CD4-positive, CD25-positive, alpha-beta regulatory T cell (primary cell): ENCODE results near the gene PPP1R3D. TPM values are rescaled to one million over a fixed set of nuclear protein-coding genes. Genes with fewer than 3 reads are reported as not detected.
"Not testable (repeated sequence)": the region's sequence is repeated elsewhere in the genome, so short reads cannot be mapped to it uniquely, and the experiment has no call there.

Source experiments
- ATAC-seq, 2 donors: fragments of 150-1000 bp; cut with Tn5 transposase; one replicate each; pipeline ENCODE4 v1.10.0; 2021; ENCODE audit warnings: low read depth in 2 of 2, moderate number of reproducible peaks in 2 of 2, moderate library complexity in 1 of 2
- DNase-seq, 3 donors: peaks; one replicate each; pipeline versions ENCODE4 v3.0.0 to v3.0.0-alpha.2; 2012 to 2022; ENCODE audit warnings: mixed read lengths in 1 of 3
- H3K27ac ChIP-seq: one replicate; pipeline ENCODE4 v1.7.0; 2013; ENCODE audit warnings: mild to moderate bottlenecking, low read length; ENCODE audit not compliant: insufficient read depth, poor library complexity, severe bottlenecking
- H3K27me3 ChIP-seq: one replicate; pipeline ENCODE4 v1.7.0; 2013; ENCODE audit warnings: low read length; ENCODE audit not compliant: control insufficient read depth, insufficient read depth
- H3K36me3 ChIP-seq: one replicate; pipeline ENCODE4 v1.7.0; 2013; ENCODE audit warnings: mild to moderate bottlenecking, low read length, moderate library complexity; ENCODE audit not compliant: control insufficient read depth, insufficient read depth
- H3K4me1 ChIP-seq: 2 replicates; pipeline ENCODE4 v1.7.0; 2013; ENCODE audit warnings: mild to moderate bottlenecking, low read length; ENCODE audit not compliant: insufficient read depth, control insufficient read depth, poor library complexity, severe bottlenecking
- H3K4me3 ChIP-seq: one replicate; pipeline ENCODE4 v1.7.0; 2013; ENCODE audit warnings: low read depth, mild to moderate bottlenecking, low read length, moderate library complexity
- H3K9me3 ChIP-seq, 2 experiments: 1 replicate in 1 of 2; 2 replicates in 1 of 2; pipeline ENCODE4 v1.7.0; 2013; ENCODE audit warnings: low read length in 2 of 2, mild to moderate bottlenecking in 1 of 2, moderate library complexity in 1 of 2; ENCODE audit not compliant: control insufficient read depth in 2 of 2
- H3K27ac Mint-ChIP-seq, 3 donors: one replicate each; pipeline ENCODE4 v1.8.0; 2020 to 2022; ENCODE audit warnings: mild to moderate bottlenecking in 3 of 3, mixed read lengths in 3 of 3, moderate library complexity in 2 of 3
- H3K27me3 Mint-ChIP-seq: one replicate; pipeline ENCODE4 v1.8.0; 2022; ENCODE audit warnings: mild to moderate bottlenecking, mixed read lengths
- H3K36me3 Mint-ChIP-seq: one replicate; pipeline ENCODE4 v1.8.0; 2020; ENCODE audit warnings: mixed read lengths
- H3K4me1 Mint-ChIP-seq, 4 donors: one replicate each; pipeline ENCODE4 v1.8.0; 2020 to 2022; ENCODE audit warnings: mixed read lengths in 4 of 4, mild to moderate bottlenecking in 1 of 4
- H3K4me3 Mint-ChIP-seq, 4 donors: one replicate each; pipeline ENCODE4 v1.8.0; 2020 to 2022; ENCODE audit warnings: mild to moderate bottlenecking in 4 of 4, mixed read lengths in 4 of 4, moderate library complexity in 3 of 4
- H3K9me3 Mint-ChIP-seq, 7 donors: one replicate each; pipeline ENCODE4 v1.8.0; 2020 to 2022; ENCODE audit warnings: mixed read lengths in 7 of 7, mild to moderate bottlenecking in 3 of 7, moderate library complexity in 2 of 7
- polyA plus RNA-seq, 4 donors: library from polyadenylated mRNA; unstranded; fragments of 300-500 nt; fragmentation: Illumina TruSeq; gene quantifications; one replicate each; pipeline ENCODE4 v1.2.3, GENCODE V29; 2021
- total RNA-seq: library from RNA; stranded (reverse); gene quantifications from one replicate; pipeline ENCODE4 v1.2.3, GENCODE V29; 2022

The PPP1R3D gene
- total and polyA plus RNA-seq, 5 donors from 2014 or later = 1.9 to 5.3 (median 2.2) TPM

DNA sequence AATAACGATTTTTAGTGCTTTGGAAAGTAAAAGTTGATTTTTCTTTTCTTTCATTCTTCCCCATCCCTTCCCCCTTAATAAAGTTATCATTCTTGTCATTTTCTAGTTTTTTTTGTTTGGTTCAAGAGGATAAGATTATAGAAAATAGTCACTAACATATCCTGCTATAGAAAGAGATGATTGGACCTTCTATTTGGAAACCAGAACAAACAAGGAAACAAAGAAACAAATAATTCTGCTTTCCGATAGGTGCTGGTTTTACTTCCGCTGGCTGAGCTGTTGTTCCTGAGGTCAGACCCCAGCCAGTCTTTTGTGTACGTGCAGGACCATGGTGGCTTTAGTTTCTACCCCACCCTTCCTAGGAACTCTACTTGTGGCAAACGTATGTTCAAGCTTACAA lies 18.0 kb upstream of the PPP1R3D start, which contains the start of gene CDH26:
CDH26 (plus strand) TSS at position 301 of the 400 bp plus-strand sequence. CDS start 304 bp downstream, outside the sequence.
- Histone ChIP-seq H3K9me3 (no peaks in the 10 kb centered on the region), H3K4me3 (no peak within 1 kb of the TSS), H3K27me3 (no peaks in the 10 kb centered on the region), H3K36me3 (peaks cover 2% of the 10 kb centered on the region), H3K4me1 (no peaks in the 10 kb centered on the region), H3K27ac (no peak within 1 kb of the TSS)
- H3K4me3 Mint-ChIP-seq = no peak within 1 kb of the TSS
- ATAC-seq (no peak), DNase-seq (no peak)
- peaks cover 21% of the 10 kb centered on the region for H3K36me3 Mint-ChIP-seq
- H3K27me3 Mint-ChIP-seq = no peaks in the 10 kb centered on the region
- no peak within 1 kb of the TSS for H3K27ac Mint-ChIP-seq
- H3K9me3 Mint-ChIP-seq = no peaks in the 10 kb centered on the region
- no peaks in the 10 kb centered on the region for H3K4me1 Mint-ChIP-seq

DNA sequence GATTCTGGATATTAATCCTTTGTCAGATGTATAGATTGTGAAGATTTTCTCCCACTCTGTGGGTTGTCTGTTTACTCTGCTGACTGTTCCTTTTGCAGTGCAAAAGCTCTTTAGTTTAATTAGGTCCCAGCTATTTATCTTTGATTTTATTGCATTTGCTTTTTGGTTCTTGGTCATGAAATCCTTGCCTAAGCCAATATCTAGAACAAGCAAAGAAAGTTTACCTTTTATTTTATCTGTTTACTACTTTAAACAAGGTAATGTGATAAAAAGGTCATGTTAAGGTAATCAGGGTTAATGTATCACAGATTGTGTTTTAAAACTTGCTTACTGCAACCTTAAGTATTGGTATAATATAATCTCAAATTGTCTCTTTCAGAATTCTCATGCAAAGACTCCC lies 17.5 kb upstream of the PPP1R3D start:
- H3K9me3 Mint-ChIP-seq, H3K4me1 ChIP-seq, H3K4me3 ChIP-seq, H3K9me3 ChIP-seq, ATAC-seq, H3K27ac ChIP-seq, H3K27me3 ChIP-seq, H3K27me3 Mint-ChIP-seq, DNase-seq, H3K4me1 Mint-ChIP-seq, H3K36me3 ChIP-seq, H3K27ac Mint-ChIP-seq, H3K4me3 Mint-ChIP-seq: not testable (repeated sequence)
- H3K36me3 Mint-ChIP-seq = peaks cover 21% of the 10 kb centered on the region

DNA sequence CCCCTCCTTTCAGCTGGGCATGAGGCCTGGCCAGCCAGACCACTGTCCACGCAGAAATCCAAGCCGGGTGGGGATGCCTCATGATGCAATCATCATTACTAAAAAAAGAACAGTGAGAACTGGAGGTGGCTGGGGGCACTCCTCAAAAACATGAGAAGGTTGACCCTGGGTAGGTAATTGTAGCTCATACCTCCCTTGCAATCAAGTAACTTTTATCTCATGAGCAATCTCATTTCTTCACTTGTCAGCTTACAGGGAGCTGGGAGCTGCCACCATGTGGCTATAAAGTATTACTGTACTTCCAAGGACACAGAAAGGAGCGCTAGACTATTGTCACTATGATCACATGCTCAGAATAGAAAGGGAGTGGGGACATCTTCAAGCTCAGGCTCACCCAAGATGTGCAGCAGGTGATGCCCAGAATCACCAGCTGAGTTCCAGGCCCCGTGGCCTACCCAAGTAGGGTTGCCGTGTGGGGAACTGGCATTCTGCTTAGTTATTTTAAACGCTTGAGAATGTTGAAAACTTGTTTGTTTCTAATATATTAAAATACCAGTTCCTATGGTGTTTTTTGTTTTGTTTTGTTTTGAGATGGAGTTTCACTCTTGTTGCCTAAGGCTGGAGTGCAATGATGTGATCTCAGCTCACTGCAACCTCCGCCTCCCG lies 15.2 kb upstream of the PPP1R3D start:
- Mint-ChIP-seq H3K9me3 (no peaks in the 10 kb centered on the region), H3K4me1 (peaks cover 0 to 2% (median 0%) of the 10 kb centered on the region in 4 donors), H3K36me3 (peaks cover 10% of the 10 kb centered on the region), H3K27ac (peak overlapping the region in 2 of 3 donors; percentile 41 to 46), H3K27me3 (no peaks in the 10 kb centered on the region), H3K4me3 (no peak overlapping the region)
- Histone ChIP-seq H3K36me3 (no peaks in the 10 kb centered on the region), H3K4me3 (no peak overlapping the region), H3K27ac (no peak overlapping the region), H3K9me3 (no peaks in the 10 kb centered on the region), H3K4me1 (no peaks in the 10 kb centered on the region), H3K27me3 (no peaks in the 10 kb centered on the region)
- DNase-seq = peak in 1 of 3 donors; percentile 29
- ATAC-seq = no peak

DNA sequence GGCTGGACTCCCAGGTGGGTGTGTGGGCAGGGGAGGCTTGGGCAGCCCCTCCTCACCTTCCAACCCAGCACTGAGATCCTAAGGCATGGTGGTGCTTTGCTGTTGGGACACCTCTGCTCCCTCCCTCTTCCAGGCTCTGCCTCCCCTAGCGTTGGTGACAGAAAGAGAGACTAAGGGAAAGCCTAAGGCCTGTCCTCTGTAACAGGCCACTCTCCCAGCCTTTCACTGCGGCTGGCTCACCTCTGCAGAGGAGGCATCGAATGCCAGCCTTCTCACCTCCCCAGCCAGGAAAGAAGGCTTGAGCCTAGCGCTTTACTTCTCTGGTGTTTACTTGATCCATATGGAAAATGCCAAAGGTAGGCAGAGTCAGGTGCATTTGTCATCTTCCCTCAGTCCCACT lies 14.6 kb upstream of the PPP1R3D start:
- peaks cover 5% of the 10 kb centered on the region for H3K36me3 Mint-ChIP-seq
- no peaks in the 10 kb centered on the region for H3K36me3 ChIP-seq
- DNase-seq = no peak
- no peak overlapping the region for H3K27ac ChIP-seq
- peak overlapping the region in 2 of 3 donors; percentile 41 to 46 for H3K27ac Mint-ChIP-seq
- H3K4me1 Mint-ChIP-seq = peaks cover 0 to 2% (median 0%) of the 10 kb centered on the region in 4 donors
- H3K27me3 Mint-ChIP-seq = no peaks in the 10 kb centered on the region
- no peaks in the 10 kb centered on the region for H3K27me3 ChIP-seq
- H3K4me3 Mint-ChIP-seq = no peak overlapping the region
- no peak overlapping the region for H3K4me3 ChIP-seq
- H3K9me3 ChIP-seq = no peaks in the 10 kb centered on the region
- no peaks in the 10 kb centered on the region for H3K9me3 Mint-ChIP-seq
- no peaks in the 10 kb centered on the region for H3K4me1 ChIP-seq
- no peak for ATAC-seq

DNA sequence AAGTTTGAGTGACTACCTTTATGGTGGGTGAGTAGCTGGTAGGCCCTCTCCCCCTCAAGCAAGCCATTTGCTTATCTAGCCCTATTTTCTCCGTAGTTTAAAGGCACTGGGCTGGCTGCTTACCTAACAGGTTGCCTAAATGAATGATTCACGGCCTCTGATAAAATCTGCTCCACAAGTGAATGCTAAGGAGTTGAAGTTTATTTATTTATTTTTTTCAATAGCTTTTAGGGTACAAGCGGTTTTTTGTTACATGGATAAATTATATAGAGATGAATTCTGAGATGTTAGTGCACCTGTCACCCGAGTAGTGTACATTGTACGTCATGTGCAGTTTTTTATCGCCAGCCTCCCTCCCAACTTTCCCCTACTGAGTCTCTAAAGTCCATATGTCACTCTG lies 9.8 kb upstream of the PPP1R3D start:
- Histone ChIP-seq H3K4me3 (no peak overlapping the region), H3K27me3 (no peaks in the 10 kb centered on the region), H3K36me3 (peaks cover 5% of the 10 kb centered on the region), H3K27ac (peak overlapping the region; percentile 17), H3K9me3 (no peaks in the 10 kb centered on the region), H3K4me1 (peaks cover 4% of the 10 kb centered on the region)
- DNase-seq (no peak), ATAC-seq (no peak)
- Mint-ChIP-seq H3K9me3 (no peaks in the 10 kb centered on the region), H3K4me1 (peaks cover 14 to 33% (median 23%) of the 10 kb centered on the region in 4 donors), H3K4me3 (no peak overlapping the region), H3K27ac (peak overlapping the region in 1 of 3 donors; percentile 78), H3K27me3 (no peaks in the 10 kb centered on the region), H3K36me3 (no peaks in the 10 kb centered on the region)

DNA sequence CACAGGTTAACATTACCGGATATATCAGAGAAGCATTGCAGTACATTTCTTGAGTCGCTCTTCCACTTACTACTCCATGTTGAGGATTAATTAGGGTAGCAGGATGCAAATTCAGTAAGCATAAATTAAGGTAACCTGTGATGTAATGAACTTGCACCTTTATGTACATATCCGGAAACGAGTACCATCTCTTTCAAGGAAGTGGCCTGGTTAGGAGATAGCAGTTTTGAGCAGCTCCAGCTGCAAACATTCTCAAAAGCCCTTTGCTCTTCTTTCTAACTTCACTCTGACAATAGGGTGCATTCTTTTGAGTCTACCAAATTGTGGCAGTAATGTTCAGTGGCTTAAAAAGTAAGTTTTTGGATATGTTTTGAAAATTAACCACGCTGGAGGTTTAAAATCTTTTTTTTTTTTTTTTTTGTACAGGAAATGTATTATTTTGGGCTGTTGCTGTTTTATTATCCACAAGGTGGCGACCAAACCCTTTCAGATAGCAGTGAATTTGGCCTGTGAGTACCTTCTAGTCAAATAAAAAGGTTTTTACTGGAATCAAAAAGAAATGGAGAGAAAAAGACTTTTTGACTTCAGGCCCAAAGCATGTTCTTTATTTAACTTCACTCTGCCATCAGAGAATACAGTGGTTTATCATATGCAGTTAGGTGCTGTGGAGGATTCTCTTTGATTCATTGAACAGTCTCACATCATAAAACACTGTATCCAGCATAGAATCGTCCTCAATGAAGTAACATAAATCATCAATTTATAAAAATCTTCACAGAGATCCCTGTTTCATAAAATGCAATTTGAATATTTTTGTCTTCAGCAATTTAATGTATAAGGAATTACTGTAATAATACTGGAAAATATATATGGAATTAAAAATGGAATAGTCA lies 9.0 kb upstream of the PPP1R3D start:
- Mint-ChIP-seq H3K4me1 (peaks cover 14 to 39% (median 24%) of the 10 kb centered on the region in 4 donors), H3K27ac (peak overlapping the region; percentile 59 to 99 (median 88)), H3K4me3 (peak overlapping the region; percentile 13 to 80 (median 71)), H3K36me3 (peaks cover 8% of the 10 kb centered on the region), H3K27me3 (no peaks in the 10 kb centered on the region), H3K9me3 (no peaks in the 10 kb centered on the region)
- H3K9me3 ChIP-seq = no peaks in the 10 kb centered on the region
- H3K36me3 ChIP-seq = peaks cover 14% of the 10 kb centered on the region
- H3K4me3 ChIP-seq = peak overlapping the region; percentile 75
- peaks cover 4% of the 10 kb centered on the region for H3K4me1 ChIP-seq
- H3K27me3 ChIP-seq = no peaks in the 10 kb centered on the region
- DNase-seq = peak; percentile 16 to 86 (median 73)
- peak; percentile 78 to 81 for ATAC-seq
- peak overlapping the region; percentile 60 for H3K27ac ChIP-seq

DNA sequence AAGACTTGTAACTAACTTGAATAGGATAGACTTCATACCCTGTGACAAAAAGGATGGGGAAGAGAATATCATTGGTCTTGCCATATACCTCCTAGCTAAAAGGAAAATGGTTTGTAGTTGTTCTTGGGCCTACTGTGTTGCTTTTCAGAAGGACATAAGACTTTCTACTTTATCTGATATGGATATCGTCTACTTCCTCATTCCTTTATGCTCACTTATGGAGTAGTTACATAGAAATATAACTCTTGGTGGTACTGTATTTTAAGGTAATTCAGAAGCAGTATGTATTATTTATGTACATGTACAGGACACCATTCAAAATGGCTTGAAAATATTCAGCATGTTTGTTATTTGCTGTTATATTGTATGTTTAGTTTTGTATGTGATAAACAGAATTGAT lies 8.1 kb upstream of the PPP1R3D start:
- ATAC-seq = no peak
- no peaks in the 10 kb centered on the region for H3K9me3 ChIP-seq
- peaks cover 4% of the 10 kb centered on the region for H3K4me1 ChIP-seq
- peaks cover 14 to 39% (median 24%) of the 10 kb centered on the region in 4 donors for H3K4me1 Mint-ChIP-seq
- peak overlapping the region; percentile 60 for H3K27ac ChIP-seq
- H3K27me3 Mint-ChIP-seq = no peaks in the 10 kb centered on the region
- H3K36me3 Mint-ChIP-seq = peaks cover 9% of the 10 kb centered on the region
- H3K36me3 ChIP-seq = peaks cover 22% of the 10 kb centered on the region
- H3K4me3 Mint-ChIP-seq = no peak overlapping the region
- no peaks in the 10 kb centered on the region for H3K27me3 ChIP-seq
- peak overlapping the region; percentile 75 for H3K4me3 ChIP-seq
- DNase-seq = no peak
- H3K9me3 Mint-ChIP-seq = no peaks in the 10 kb centered on the region
- peak overlapping the region in 2 of 3 donors; percentile 15 to 59 for H3K27ac Mint-ChIP-seq
